KMS-11 (cell line): ENCODE results near the gene HLA-DQA2.

Source experiments
- H2AFZ ChIP-seq: fragments of 200-600 bp; sonication (generic); 2 replicates; pipeline ENCODE4 v1.6.1; 2016; ENCODE audit warnings: antibody characterized with exemption, mixed run types, low read depth
- H3K27ac ChIP-seq: fragments of 200-600 bp; sonication (generic); 2 replicates; pipeline ENCODE4 v1.6.1; 2016; ENCODE audit warnings: mild to moderate bottlenecking, mixed run types
- H3K27me3 ChIP-seq: fragments of 200-600 bp; sonication (generic); 2 replicates; pipeline ENCODE4 v1.6.1; 2017; ENCODE audit warnings: mild to moderate bottlenecking, low read depth, mixed run types, moderate library complexity; ENCODE audit not compliant: insufficient read depth
- H3K36me3 ChIP-seq: fragments of 200-600 bp; sonication (generic); 2 replicates; pipeline ENCODE4 v1.6.1; 2017; ENCODE audit warnings: mild to moderate bottlenecking, mixed run types; ENCODE audit not compliant: insufficient read depth
- H3K4me1 ChIP-seq: fragments of 200-600 bp; sonication (generic); 2 replicates; pipeline ENCODE4 v1.6.1; 2016; ENCODE audit warnings: mild to moderate bottlenecking, low read depth, mixed run types; ENCODE audit not compliant: poor library complexity, severe bottlenecking
- H3K4me2 ChIP-seq: fragments of 200-600 bp; sonication (generic); 2 replicates; pipeline ENCODE4 v1.7.0; 2016; ENCODE audit warnings: mild to moderate bottlenecking, mixed run types
- H3K4me3 ChIP-seq: fragments of 200-600 bp; sonication (generic); IDR thresholded peaks from 2 replicates; pipeline ENCODE4 v1.6.1; 2017; ENCODE audit warnings: low read depth, low read length, mixed read lengths; ENCODE audit not compliant: insufficient read depth
- H3K79me2 ChIP-seq: fragments of 200-600 bp; sonication (generic); 2 replicates; pipeline ENCODE4 v1.6.1; 2016; ENCODE audit warnings: low read depth, mixed run types; ENCODE audit not compliant: insufficient read depth
- H3K9ac ChIP-seq: fragments of 200-600 bp; sonication (generic); 2 replicates; pipeline ENCODE4 v1.6.1; 2016; ENCODE audit warnings: mild to moderate bottlenecking, mixed run types
- H4K20me1 ChIP-seq: fragments of 200-600 bp; sonication (generic); 2 replicates; pipeline ENCODE4 v1.6.1; 2016; ENCODE audit warnings: mild to moderate bottlenecking, mixed run types; ENCODE audit not compliant: insufficient read depth
- TF ChIP-seq, protein P1 (sequence below): fragments of 200-600 bp; sonication (generic); conservative IDR thresholded peaks from 2 replicates; pipeline ENCODE4 v1.6.1; 2017; ENCODE audit warnings: low read depth, mild to moderate bottlenecking, antibody characterized with exemption, low read length, moderate library complexity, mixed read lengths

The HLA-DQA2 gene

DNA sequence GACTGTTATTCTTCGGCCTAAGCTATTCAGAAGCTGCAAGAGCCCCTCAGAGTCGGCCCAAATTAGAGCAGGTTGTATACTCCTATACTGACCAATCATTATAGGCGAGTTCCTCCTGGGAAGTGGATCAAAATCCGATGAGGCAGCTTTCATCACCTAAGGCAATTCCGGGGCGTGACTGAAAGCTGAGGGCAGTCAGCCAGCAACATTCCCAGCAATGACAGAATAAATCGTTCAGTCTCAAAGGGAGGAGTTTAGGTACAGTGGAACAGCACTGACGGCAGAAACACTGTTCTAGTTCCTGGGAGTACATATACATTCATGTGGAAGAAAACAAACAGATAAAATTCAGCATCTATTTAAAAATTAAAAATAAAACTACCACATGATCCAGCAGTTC, 11.4 kb downstream of the HLA-DQA2 start:
- no peaks in the 10 kb centered on the region for H3K79me2 ChIP-seq
- no peak overlapping the region for H3K4me2 ChIP-seq
- no peaks in the 10 kb centered on the region for H4K20me1 ChIP-seq
- no peaks in the 10 kb centered on the region for H3K27me3 ChIP-seq
- no peaks in the 10 kb centered on the region for H3K36me3 ChIP-seq
- no peaks in the 10 kb centered on the region for H3K4me1 ChIP-seq
- TF ChIP-seq, protein P1, sequence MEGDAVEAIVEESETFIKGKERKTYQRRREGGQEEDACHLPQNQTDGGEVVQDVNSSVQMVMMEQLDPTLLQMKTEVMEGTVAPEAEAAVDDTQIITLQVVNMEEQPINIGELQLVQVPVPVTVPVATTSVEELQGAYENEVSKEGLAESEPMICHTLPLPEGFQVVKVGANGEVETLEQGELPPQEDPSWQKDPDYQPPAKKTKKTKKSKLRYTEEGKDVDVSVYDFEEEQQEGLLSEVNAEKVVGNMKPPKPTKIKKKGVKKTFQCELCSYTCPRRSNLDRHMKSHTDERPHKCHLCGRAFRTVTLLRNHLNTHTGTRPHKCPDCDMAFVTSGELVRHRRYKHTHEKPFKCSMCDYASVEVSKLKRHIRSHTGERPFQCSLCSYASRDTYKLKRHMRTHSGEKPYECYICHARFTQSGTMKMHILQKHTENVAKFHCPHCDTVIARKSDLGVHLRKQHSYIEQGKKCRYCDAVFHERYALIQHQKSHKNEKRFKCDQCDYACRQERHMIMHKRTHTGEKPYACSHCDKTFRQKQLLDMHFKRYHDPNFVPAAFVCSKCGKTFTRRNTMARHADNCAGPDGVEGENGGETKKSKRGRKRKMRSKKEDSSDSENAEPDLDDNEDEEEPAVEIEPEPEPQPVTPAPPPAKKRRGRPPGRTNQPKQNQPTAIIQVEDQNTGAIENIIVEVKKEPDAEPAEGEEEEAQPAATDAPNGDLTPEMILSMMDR: no peak
- no peak overlapping the region for H3K4me3 ChIP-seq
- H3K9ac ChIP-seq: no peak overlapping the region
- no peak overlapping the region for H3K27ac ChIP-seq
- no peak overlapping the region for H2AFZ ChIP-seq

DNA sequence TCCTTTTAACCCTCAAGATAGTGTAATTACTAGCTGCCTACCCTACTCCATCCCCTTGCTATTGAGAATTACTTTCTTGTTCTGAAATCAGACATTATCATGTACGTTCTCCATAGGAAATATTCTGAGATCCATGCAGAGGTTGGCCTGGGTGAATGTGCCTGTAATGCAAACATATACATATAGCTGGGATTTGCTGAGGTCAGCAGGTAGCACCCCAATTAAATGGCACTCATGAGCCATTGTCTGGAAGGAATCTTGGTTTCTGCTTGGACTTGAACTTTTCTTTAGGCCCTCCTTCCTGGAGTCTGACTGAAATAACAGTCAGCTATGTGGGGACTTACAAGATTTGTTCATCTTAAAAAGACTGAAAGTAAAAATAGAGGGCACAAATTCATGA, 18.5 kb downstream of the HLA-DQA2 start:
- H3K79me2 ChIP-seq: no peaks in the 10 kb centered on the region
- no peaks in the 10 kb centered on the region for H4K20me1 ChIP-seq
- H3K27me3 ChIP-seq: no peaks in the 10 kb centered on the region
- no peaks in the 10 kb centered on the region for H3K36me3 ChIP-seq
- H3K9ac ChIP-seq: no peak overlapping the region
- TF ChIP-seq, protein P1: no peak
- no peak overlapping the region for H3K4me2 ChIP-seq
- no peak overlapping the region for H3K27ac ChIP-seq
- no peak overlapping the region for H3K4me3 ChIP-seq
- no peak overlapping the region for H2AFZ ChIP-seq
- H3K4me1 ChIP-seq: no peaks in the 10 kb centered on the region

DNA sequence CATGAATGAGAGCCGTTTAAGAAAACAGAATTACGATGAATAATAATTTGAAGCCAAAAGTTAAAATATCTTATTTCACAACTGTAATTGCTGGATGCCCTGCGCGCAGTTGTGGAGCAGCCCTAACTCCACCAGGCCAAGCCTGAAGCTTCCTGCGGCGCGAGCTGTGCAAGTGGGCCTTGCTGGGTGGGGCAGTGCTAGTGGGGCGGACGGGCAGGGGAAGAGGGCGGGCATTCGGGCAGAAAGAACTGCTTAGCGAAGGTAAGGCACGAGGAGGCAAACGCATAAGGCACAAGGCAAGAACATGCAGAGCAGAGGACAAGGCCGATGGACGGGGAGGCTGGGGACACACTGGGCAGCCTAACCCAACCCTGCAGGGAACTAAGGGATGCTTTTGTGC, 19.9 kb downstream of the HLA-DQA2 start:
- Histone ChIP-seq H3K27ac (no peak overlapping the region), H3K9ac (no peak overlapping the region), H3K79me2 (no peaks in the 10 kb centered on the region), H3K4me1 (no peaks in the 10 kb centered on the region), H4K20me1 (no peaks in the 10 kb centered on the region), H2AFZ (no peak overlapping the region), H3K4me3 (no peak overlapping the region), H3K4me2 (no peak overlapping the region), H3K36me3 (no peaks in the 10 kb centered on the region), H3K27me3 (no peaks in the 10 kb centered on the region)
- TF ChIP-seq, protein P1: no peak

DNA sequence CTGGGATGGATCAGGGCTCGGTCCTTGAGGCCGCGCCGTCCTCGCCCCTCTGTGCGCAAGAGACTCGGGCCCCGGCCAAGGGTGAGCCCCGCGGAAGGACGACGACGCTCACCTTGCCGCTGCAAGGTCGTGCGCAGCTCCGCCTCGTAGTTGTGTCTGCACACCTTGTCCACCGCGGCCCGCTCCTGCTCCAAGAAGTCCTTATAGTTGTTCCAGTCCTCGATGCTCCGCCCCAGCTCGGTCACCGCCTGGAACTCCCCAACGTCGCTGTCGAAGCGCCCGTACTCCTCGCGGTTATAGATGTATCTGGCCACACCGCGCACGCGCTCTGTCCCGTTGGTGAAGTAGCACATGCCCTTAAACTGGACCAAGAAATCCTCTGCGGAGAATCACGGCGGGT, 20.4 kb downstream of the HLA-DQA2 start:
- no peak overlapping the region for H2AFZ ChIP-seq

More for the DNA sequence above, 20.4 kb downstream of the HLA-DQA2 start:
- TF ChIP-seq, protein P1: no peak
- H3K4me2 ChIP-seq: no peak overlapping the region
- no peaks in the 10 kb centered on the region for H3K79me2 ChIP-seq
- H3K9ac ChIP-seq: no peak overlapping the region
- no peaks in the 10 kb centered on the region for H3K36me3 ChIP-seq
- no peaks in the 10 kb centered on the region for H3K27me3 ChIP-seq
- no peaks in the 10 kb centered on the region for H4K20me1 ChIP-seq
- H3K27ac ChIP-seq: no peak overlapping the region
- H3K4me1 ChIP-seq: no peaks in the 10 kb centered on the region
- no peak overlapping the region for H3K4me3 ChIP-seq
